GM12801 (cell line): Measurements from ENCODE around the gene HIP1R.

Experiments used
- TF ChIP-seq, protein P1 (sequence below): IDR thresholded peaks from one replicate; pipeline ENCODE4 v1.5.1; 2011; ENCODE audit warnings: control low read depth; ENCODE audit not compliant: insufficient read length; ENCODE audit errors: extremely low read depth

HIP1R gene

DNA sequence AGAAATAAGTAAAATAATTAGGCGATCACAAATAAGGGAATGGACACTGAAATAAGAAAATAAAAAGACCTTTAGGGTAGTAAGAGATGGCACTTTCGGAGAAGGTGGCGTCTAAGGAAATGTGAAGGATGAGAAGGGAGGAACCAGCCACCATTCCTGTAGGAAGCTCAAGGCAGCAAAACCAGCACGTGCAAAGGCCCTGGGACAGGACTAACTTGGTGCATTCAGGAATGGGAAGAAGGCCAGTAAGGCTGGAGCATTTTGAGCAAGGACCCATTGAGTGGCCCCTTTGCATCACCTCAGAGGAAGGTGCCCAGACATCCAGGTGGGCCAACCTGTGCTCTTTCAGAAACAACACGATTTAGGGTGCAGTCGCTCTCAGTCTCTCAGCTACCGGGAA, 61.4 kb downstream of the HIP1R start:
- TF ChIP-seq, protein P1, sequence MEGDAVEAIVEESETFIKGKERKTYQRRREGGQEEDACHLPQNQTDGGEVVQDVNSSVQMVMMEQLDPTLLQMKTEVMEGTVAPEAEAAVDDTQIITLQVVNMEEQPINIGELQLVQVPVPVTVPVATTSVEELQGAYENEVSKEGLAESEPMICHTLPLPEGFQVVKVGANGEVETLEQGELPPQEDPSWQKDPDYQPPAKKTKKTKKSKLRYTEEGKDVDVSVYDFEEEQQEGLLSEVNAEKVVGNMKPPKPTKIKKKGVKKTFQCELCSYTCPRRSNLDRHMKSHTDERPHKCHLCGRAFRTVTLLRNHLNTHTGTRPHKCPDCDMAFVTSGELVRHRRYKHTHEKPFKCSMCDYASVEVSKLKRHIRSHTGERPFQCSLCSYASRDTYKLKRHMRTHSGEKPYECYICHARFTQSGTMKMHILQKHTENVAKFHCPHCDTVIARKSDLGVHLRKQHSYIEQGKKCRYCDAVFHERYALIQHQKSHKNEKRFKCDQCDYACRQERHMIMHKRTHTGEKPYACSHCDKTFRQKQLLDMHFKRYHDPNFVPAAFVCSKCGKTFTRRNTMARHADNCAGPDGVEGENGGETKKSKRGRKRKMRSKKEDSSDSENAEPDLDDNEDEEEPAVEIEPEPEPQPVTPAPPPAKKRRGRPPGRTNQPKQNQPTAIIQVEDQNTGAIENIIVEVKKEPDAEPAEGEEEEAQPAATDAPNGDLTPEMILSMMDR, result no peak

DNA sequence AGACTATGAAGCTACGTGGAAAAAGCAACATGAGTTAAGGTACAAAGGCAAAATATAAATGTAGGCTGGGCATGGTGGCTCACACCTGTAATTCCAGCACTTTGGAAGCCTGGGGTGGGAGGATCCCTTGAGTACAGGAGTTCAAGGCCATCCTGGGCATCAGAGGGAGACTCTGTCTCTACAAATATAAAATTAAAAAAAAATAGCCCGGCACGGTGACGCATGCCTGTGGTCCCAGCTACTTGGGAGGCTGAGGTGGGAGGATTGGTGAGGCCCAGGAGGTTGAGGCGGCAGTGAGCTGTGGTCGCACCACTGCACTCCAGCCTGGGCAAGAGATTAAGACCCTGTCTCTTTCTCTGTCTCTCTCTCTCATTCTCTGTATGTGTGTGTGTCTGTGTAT, 64.6 kb downstream of the HIP1R start:
- TF ChIP-seq, protein P1, result no peak

DNA sequence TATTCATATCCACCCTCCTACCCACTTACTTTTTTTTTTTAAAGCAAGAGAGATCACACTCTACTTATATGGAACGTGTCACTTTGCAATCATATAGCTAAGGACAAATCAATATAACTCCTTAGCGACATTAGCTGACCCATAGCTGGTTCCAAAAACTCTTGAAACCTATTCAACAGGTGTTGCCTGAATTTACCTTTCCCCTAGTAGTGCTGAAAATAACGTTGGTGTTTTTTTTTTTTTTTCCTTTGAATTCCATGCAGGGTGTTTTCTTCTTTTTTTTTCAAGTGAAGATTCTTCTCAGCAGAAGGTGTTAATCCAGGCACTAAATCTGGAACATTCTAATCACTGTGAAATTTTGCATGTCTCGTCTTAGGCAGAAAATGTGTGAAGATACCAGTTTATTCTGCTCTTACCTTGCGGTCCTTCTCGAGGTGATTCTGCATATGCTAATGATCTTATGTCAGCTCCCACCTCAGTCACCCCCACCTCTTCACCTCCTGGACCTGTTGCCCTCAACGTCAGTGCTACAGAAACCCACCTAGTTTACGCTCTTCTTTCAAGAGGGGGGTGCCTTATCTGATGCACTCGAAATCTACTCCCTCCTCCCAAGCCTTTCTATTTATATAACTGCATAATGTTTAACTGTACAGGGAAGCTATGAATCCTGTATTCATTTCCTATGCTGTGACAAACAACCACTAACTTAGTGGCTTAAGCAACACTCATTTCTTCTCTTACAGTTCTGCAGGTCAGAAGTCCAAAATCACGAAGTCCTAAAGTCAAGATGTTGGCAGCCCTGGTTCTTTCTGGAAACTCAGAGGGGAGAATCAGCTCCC, 67.8 kb downstream of the HIP1R start:
- TF ChIP-seq, protein P1, result no peak

- TF ChIP-seq, protein P1, result no peak
These were observed 68.4 kb downstream of the HIP1R start for GRCh38 chr12:122903693-122904034.

DNA sequence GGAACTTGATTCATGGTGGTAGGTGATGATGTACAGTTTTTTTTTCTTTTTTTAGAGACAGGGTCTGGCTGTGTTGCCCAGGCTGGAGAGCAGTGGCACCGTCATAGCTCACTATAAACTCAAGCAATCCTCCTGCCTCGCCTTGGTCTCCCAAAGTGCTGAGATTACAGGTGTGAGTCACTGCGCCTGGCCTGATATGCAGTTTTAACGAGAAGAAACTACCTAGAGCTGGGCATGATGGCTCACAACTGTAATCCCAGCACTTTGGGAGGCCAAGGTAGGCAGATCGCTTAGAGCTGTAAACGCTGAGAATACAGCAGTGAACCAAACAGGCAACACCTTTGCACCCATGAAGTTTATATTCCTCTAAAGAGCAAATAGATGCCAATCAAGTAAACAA, 73.7 kb downstream of the HIP1R start:
- TF ChIP-seq, protein P1, result no peak

DNA sequence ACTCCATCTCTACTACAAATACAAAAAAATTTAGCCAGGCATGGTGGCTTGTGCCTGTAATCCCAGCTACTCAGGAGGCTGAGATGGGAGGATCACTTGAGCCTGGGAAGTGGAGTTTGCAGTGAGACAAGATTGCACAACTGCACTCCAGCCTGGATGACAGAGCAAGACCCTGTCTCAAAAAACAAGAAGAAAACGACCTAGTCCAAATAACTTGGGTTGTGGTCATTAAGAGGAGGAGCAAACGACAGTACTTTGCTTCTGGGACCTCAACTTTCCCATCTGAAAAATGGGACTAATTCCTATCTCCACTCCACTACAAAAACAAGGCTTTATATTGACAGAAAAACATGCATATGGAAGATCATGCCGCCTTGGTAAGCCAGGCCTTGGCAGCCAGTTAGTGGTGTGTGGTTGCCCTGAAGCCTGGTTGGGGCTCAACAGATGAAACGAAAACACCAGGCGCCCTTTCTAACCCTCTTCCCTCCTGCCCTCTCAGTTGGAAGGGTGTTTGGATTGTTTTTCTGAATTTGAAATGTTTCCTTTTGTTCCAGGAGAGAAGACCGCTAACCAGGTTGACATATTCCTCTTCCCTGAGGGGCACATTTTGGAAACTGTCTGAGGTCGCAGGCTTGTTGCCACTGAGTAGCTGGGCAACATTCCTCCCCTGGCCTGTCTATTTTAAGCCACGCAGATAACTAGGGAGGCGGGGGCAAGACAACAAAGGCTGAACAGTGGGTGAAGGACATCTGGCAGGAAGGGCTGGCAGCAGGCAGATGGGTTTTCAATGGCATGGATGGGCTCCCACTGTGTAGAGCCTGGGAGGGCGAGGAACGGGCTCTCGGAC, 74.4 kb downstream of the HIP1R start:
- TF ChIP-seq, protein P1, result no peak
